ENCODE results near the gene CLRN1. TPM values are rescaled to one million over a fixed set of nuclear protein-coding genes. Genes with fewer than 3 reads are reported as not detected.

Gene CLRN1
- total RNA-seq, 2 experiments from 2014 or later = not detected

- BruUV-seq (replicated peaks) = no TSS peak
- intact Hi-C loops (cut with micrococcal nuclease; ENCODE audit: unreplicated experiment) = no loop called here
- ChIA-PET POLR2A (interaction anchor here (0.7 to 1.3 kb wide), 3 partner anchors 9 to 15 kb away, joined by 3 to 4 read pairs (median 3); no protein-coding TSS in a partner anchor), CTCF (ENCODE audit: unreplicated experiment) (no interaction called here)
- TF ChIP-seq CTCF (conservative IDR thresholded peaks at IDR 0.05; ENCODE audit: low read length) = no peak
- TF ChIP-seq EZH2phosphoT487 (IDR thresholded peaks at IDR 0.05; ENCODE audit: borderline replicate concordance, low read depth, low read length) = no peak
- Histone ChIP-seq H3K4me1 (ENCODE audit: insufficient read depth, low read length, poor library complexity, severe bottlenecking) (no peaks in the 10 kb centered on the region), H3K9me3 (ENCODE audit: low read length) (no peaks in the 10 kb centered on the region), H3K4me2 (ENCODE audit: low read length) (no peak overlapping the region), H3K4me3 (ENCODE audit: low read depth, low read length, poor library complexity, severe bottlenecking) (no peak overlapping the region), H2AFZ (ENCODE audit: low read length) (no peak overlapping the region), H4K20me1 (ENCODE audit: insufficient read depth, low read length) (no peaks in the 10 kb centered on the region), H3K27ac (ENCODE audit: low read depth, low read length, poor library complexity, severe bottlenecking) (no peak overlapping the region), H3K9me2 (ENCODE audit: insufficient read depth, low read length) (no peaks in the 10 kb centered on the region), H3K79me2 (ENCODE audit: insufficient read depth, low read depth, low read length) (no peaks in the 10 kb centered on the region), H3K36me3 (ENCODE audit: insufficient read depth, low read length) (no peaks in the 10 kb centered on the region)
- DNase-seq (ENCODE audit: low spot score) = no peak
Measured at GRCh38 chr3:150889106-150889505, 83.4 kb downstream of the CLRN1 start.

GRCh38 chr3:150887031-150887430 lies 85.5 kb downstream of the CLRN1 start:
- no peaks in the 10 kb centered on the region for H3K36me3 ChIP-seq (ENCODE audit: insufficient read depth, low read length)
- no peaks in the 10 kb centered on the region for H4K20me1 ChIP-seq (ENCODE audit: insufficient read depth, low read length)
- CTCF ChIA-PET (ENCODE audit: unreplicated experiment) = no interaction called here
- intact Hi-C loops (cut with micrococcal nuclease; ENCODE audit: unreplicated experiment) = no loop called here
- no peak overlapping the region for H2AFZ ChIP-seq (ENCODE audit: low read length)
- no peak overlapping the region for H3K4me2 ChIP-seq (ENCODE audit: low read length)
- POLR2A ChIA-PET = no interaction called here
- no peaks in the 10 kb centered on the region for H3K9me3 ChIP-seq (ENCODE audit: low read length)
- no peaks in the 10 kb centered on the region for H3K9me2 ChIP-seq (ENCODE audit: insufficient read depth, low read length)
- no TSS peak for BruUV-seq (replicated peaks)
- TF ChIP-seq CTCF (conservative IDR thresholded peaks at IDR 0.05; ENCODE audit: low read length) = no peak
- no peaks in the 10 kb centered on the region for H3K4me1 ChIP-seq (ENCODE audit: insufficient read depth, low read length, poor library complexity, severe bottlenecking)
- no peak overlapping the region for H3K27ac ChIP-seq (ENCODE audit: low read depth, low read length, poor library complexity, severe bottlenecking)
- no peak for DNase-seq (ENCODE audit: low spot score)
- H3K4me3 ChIP-seq (ENCODE audit: low read depth, low read length, poor library complexity, severe bottlenecking) = no peak overlapping the region
- no peaks in the 10 kb centered on the region for H3K79me2 ChIP-seq (ENCODE audit: insufficient read depth, low read depth, low read length)

- ChIA-PET CTCF (ENCODE audit: unreplicated experiment) (interaction anchor here (0.5 kb wide), 1 partner anchor 382 kb away, joined by 3 read pairs; no protein-coding TSS in a partner anchor), POLR2A (interaction anchor here (1.1 kb wide), 1 partner anchor 8 kb away, joined by 3 read pairs; no protein-coding TSS in a partner anchor)
- Histone ChIP-seq H3K27ac (ENCODE audit: low read depth, low read length, poor library complexity, severe bottlenecking) (no peak overlapping the region), H4K20me1 (ENCODE audit: insufficient read depth, low read length) (no peaks in the 10 kb centered on the region), H3K9me2 (ENCODE audit: insufficient read depth, low read length) (no peaks in the 10 kb centered on the region), H3K36me3 (ENCODE audit: insufficient read depth, low read length) (no peaks in the 10 kb centered on the region), H3K9me3 (ENCODE audit: low read length) (no peaks in the 10 kb centered on the region), H3K79me2 (ENCODE audit: insufficient read depth, low read depth, low read length) (no peaks in the 10 kb centered on the region), H3K4me2 (ENCODE audit: low read length) (no peak overlapping the region), H2AFZ (ENCODE audit: low read length) (no peak overlapping the region), H3K4me1 (ENCODE audit: insufficient read depth, low read length, poor library complexity, severe bottlenecking) (no peaks in the 10 kb centered on the region), H3K4me3 (ENCODE audit: low read depth, low read length, poor library complexity, severe bottlenecking) (no peak overlapping the region)
- no peak for DNase-seq (ENCODE audit: low spot score)
- intact Hi-C loops (cut with micrococcal nuclease; ENCODE audit: unreplicated experiment) = no loop called here
- BruUV-seq (replicated peaks) = no TSS peak
- TF ChIP-seq CTCF (conservative IDR thresholded peaks at IDR 0.05; ENCODE audit: low read length) (no peak), EZH2phosphoT487 (IDR thresholded peaks at IDR 0.05; ENCODE audit: borderline replicate concordance, low read depth, low read length) (no peak)
Measured at GRCh38 chr3:150885535-150885934, 87.0 kb downstream of the CLRN1 start.
